Amniotic stem cell (primary cell): ENCODE results near the gene FBXL17.
A peak's percentile ranks its signal among the peaks of the same experiment; 100 is the strongest.

ENCODE experiments used
- DNase-seq: peaks from one replicate; lab custom pipeline; 2025; lab: John Stamatoyannopoulos, UW

The FBXL17 gene

GRCh38 chr5:108084105-108084504 is 297.8 kb downstream of the FBXL17 start:
- DNase-seq = no peak

DNA sequence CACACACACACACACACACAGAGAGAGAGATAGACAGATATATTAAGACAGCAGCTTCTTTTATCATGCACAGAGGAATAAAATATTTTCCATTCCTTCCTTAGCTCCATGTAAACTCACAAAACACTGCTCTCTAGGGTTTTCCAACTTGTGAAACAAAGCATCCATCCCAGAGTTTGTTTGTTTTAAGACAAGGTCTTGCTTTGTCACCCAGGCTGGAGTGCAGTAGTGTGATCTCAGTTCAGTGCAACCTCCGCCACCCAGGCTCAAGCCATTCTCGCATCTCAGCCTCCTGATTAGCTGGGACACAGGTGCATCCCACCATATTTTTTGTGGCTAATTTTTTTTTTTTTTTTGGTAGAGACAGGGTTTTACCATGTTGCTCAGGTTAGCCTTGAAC is 298.7 kb downstream of the FBXL17 start:
- DNase-seq = no peak

DNA sequence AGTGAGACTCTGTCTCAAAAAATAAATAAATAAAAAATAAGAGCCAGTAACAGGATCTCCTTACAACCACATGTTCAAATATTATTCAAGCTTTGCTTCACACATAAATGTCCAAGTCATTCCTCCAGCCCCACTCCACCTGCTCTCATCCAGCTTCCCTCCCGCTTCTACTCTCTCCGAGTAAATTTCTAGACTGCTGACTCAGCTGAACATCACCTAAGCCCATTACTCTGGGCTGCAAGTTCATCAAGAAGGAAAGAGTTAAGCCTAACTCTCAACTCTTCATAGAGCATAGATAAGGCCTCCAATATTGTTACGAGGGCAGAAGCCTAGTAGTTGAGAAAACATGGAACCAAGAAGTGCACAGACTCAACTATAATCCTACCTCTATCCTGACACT is 300.2 kb downstream of the FBXL17 start:
- no peak for DNase-seq

DNA sequence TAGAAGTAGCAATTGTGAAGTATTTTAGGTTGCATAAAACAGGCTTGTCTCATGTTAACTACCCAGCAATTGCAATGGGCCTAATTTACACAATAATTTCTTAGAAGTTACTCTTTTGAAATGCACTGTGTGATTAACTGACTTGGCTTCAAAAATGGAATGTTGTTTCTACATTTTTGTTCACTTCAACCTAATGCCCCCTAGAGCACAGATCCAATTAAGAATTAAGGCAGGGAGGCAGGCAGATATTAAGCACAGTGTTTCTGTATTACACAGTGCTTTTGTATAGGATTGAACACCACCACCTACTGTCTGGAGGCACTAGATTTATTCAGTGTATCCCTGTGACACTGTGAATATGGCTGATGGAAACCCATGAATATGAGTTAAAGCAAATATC is 302.1 kb downstream of the FBXL17 start:
- DNase-seq = no peak

- DNase-seq = no peak
These were observed 303.0 kb downstream of the FBXL17 start for GRCh38 chr5:108078882-108079281.

- no peak for DNase-seq
These were observed 303.6 kb downstream of the FBXL17 start for GRCh38 chr5:108078345-108078744.

GRCh38 chr5:108074626-108075025 is 307.3 kb downstream of the FBXL17 start:
- no peak for DNase-seq

DNA sequence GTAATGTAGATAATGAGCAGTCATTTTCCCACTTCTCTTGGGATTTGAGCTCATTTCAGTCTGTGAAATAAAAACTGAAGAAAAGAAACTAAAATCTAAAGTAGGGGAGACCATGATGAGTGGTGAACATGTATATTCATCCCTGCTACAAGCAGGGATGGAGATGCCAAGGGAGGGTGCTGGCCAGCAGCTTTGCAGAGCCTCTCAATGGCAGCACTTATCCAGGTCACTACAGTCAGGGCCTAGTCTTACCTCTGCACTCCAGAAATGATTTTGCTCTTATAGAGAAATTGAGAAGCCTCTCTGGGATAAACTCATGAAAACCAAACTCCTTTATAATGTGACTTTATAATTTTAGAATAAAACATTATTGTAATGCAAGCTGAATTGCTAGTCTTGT is 317.6 kb downstream of the FBXL17 start:
- DNase-seq = no peak

DNA sequence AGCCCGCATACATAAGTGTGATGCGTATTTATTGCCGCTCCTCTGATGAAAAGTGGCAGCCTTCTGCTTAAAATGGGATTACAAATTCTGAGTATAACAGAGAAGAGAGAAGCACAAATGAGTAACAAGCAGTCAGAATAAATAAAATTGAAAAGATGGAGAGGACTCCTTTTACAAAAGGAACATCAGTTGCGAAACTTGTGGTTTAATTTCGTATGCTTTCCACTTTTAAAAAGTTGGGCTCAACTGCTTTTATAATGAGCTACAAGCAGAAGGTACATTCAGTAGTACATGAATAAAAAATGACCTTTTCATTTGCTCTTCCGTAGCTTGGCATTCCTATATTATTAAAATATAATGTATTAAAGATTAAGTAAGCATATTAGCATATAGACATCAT is 320.0 kb downstream of the FBXL17 start:
- no peak for DNase-seq

DNA sequence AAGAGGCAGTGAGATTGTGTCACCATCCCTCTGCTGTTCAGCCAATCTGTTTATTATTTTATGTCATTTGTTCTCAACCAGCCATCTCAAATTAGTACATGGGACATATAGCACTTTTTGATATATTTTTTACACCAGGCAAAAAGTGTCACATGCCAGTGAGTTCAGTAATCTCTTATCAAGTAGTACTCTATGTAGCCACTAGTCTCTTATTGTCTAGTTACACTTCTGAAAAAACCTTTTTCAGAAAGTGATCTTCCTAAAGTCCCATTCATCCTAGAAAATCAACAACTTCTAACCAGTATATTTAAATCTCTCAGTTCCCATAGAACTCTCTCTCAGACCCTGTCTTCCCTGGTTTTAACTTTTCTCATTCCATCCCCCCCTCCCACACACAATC is 321.6 kb downstream of the FBXL17 start:
- DNase-seq = no peak

DNA sequence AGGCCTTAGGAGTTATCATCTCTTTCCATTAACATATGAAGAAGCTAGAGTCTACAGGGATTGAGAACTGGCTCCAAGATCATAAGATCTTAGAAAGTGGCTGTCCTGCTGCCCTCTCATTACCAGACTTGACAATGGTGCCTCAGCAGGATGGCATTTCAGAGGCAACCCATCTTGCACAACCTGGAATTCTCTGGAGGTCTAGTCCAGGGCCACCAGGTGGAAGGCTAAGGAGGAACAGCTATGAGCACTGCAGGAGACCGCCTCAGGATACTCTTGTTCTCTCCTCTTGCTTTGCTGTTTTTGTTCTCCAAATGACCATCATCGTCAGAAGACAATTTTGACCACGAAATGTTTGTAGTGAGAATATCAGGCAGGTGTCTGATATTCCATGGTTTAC is 322.6 kb downstream of the FBXL17 start:
- DNase-seq = no peak

DNA sequence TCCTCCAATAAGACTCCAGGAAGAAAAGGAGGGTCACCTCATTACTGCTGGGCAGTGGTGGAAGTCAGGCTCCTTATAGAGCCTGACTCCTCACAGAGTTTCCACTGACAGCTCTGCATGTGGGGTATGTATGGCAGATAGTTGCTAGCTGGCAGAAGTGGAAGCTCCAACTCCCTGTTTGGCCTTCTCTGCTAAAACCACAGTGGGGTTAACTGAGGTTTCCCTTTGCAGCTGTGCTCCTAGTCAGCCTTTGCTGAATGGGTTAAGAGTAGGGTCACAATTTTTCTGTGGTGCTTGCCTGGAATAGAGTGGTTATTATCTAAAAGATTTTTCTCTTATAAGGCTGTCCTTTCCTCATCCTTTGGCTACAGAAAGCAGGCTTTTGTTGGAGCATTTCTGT is 327.5 kb downstream of the FBXL17 start:
- DNase-seq = no peak

- DNase-seq = no peak
These were observed 334.8 kb downstream of the FBXL17 start for GRCh38 chr5:108046955-108047670.

GRCh38 chr5:108036482-108036881 is 345.4 kb downstream of the FBXL17 start:
- DNase-seq = no peak

DNA sequence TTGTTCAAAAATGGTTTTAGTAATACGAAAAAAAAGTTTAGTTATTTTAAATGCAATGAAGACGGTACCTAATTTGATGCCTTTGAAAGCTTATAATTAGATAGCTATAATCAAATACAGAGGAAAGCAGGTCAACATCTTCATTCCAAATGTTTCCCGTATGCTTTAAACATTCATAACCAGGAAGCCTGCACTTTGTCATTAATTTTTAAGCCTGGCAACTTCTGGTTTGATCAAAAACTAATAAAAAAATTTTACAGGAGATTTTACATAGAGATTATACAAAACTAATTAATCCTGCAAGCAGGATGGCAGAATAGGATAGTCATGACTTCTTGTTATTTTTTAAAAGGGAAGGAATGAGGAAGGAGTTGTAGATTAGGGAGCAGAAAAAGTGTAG is 353.0 kb downstream of the FBXL17 start:
- DNase-seq = no peak

DNA sequence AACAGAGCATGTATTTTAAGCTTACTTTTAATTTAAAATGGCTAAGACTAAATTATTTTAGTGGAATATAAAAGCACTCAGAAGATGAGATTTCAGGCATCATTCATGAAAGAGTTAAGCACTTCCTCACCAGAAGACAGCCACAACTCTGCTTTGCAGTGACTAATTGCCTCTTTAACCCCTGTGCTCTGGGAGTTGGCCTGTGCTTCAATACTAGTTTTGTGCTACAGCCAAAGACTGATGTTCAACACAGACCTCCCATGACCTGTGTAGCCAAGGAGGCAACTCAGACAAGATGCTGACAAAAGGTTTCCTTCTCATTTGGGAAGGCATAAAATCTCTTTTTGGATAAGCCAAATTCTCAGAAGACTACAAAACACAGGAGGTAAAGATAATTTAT is 353.5 kb downstream of the FBXL17 start:
- DNase-seq = no peak

DNA sequence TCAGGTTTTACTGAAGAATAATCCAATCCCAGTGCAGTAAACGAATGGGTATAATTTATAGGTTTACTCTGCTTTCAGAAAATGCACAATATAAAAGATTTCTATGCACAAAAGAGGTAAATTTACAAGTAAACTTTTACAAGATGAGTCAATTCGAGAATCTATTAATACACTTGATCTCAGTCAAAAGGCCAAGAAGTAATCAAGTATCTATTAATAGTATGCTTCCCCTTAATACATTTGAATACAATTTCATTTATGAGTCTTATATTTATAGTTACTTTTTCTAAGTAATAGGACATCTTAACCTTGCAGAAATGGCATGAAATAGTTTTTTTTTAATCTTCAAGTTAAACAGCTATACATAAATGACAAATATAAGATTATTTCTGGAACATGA is 355.9 kb downstream of the FBXL17 start:
- no peak for DNase-seq

DNA sequence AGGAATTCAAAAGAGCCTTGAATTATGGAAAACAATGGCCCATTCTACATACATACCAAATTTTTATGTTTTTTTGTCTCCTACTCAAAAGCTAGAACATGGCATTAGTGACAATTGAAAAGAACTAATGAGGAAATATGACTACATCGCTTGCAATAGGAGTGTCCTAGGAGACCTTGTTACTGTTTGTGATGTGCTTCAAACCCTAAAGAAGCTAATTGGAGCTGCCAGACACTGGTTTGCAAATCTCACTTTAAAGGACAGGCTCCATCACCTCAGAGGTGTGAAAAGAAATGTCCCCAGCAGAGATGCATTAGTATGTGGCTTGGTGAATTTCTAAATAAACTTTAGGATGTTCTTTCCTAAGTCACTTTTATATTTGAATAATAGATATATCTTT is 356.9 kb downstream of the FBXL17 start:
- DNase-seq = no peak

- DNase-seq = no peak
These were observed 365.8 kb downstream of the FBXL17 start for GRCh38 chr5:108016101-108016500.

- DNase-seq = no peak
These were observed 375.1 kb downstream of the FBXL17 start for GRCh38 chr5:108006791-108007190.

GRCh38 chr5:108003178-108003577 is 378.7 kb downstream of the FBXL17 start:
- DNase-seq = peak; percentile 15

DNA sequence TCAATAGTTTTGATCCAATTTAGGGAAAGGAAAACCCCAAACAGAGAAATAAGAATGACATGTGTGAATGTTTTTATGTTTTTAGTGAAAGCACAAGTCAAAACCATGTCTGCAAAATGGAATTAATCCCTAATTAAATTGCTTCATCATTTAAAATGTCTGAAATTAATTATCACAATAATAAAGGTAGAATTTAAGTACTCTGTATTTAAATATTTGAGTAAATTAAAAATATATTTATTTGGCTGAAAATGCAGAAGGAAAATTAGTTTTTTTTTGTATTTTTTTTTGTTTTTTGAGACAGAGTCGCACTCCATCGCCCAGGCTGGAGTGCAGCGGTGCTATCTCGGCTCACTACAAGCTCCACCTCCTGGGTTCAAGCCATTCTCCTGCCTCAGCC is 380.7 kb downstream of the FBXL17 start:
- no peak for DNase-seq

DNA sequence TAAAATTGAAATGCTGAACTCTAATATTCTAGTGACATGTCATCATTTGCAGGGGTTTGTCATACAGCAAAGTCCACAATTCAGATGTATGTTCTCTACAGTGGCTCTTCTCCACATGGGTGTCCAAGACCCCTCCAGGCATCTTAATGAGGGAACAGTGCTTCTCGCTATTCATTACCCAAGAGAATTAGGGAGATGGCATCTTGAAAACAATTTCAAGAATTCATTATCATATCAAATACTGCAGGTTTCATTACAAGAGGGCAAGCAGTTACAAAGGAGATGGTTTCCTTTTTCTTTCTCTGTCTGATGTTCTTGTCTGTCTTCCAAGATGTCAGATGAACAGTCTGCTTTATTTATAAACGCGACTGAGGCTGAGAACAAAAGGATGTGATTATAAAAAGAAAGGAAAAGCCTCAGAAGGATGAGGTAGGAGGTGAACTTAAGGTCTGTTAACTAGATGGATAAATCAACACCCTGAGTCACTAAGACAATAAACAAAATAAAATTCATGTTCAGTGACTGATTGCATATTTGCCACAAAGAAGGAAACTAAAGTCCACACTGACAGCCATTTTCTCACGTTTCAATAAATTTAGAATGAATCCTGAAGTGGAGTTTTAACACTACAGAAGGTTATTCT is 384.4 kb downstream of the FBXL17 start:
- DNase-seq = no peak

GRCh38 chr5:107993341-107993740 is 388.6 kb downstream of the FBXL17 start:
- no peak for DNase-seq
